ENCODE results near the gene MS4A14. TPM values are rescaled to one million over a fixed set of nuclear protein-coding genes. Genes with fewer than 3 reads are reported as not detected.

MS4A14 gene
- total RNA-seq, 2 experiments from 2014 or later = not detected

DNA sequence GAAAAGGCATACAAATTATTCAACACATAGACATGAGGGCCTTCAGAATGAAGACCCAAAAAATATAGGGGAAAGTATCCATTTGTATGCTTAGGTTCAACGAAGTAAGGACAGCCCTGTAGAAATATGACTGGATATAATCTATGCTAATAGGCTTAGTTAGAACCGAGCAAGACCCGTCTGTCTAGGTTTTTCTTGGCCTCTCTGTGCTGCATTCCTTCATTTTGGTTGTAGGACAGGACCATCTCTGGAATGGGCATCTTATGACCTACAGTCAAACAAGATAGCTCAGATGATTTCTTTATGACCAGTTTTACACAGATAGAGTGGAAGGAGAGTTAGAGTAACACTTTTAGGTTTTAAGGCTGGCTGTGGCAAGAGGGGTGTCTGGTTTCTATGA lies 23.5 kb upstream of the MS4A14 start:
- intact Hi-C loops (cut with DNase I, micrococcal nuclease) = no loop called here
- no peaks in the 10 kb centered on the region for H3K36me3 Mint-ChIP-seq (ENCODE audit: low read depth)
- peaks cover 19% of the 10 kb centered on the region for H3K27me3 Mint-ChIP-seq
- no peaks in the 10 kb centered on the region for H3K9me3 Mint-ChIP-seq
- no peaks in the 10 kb centered on the region for H3K4me1 Mint-ChIP-seq (ENCODE audit: low read depth)
- H3K4me1 ChIP-seq (ENCODE audit: insufficient read depth, low read length) = peaks cover 2% of the 10 kb centered on the region
- POLR2A ChIA-PET = no interaction called here
- no peaks in the 10 kb centered on the region for H3K9me3 ChIP-seq (ENCODE audit: control insufficient read depth in 1 of 2, insufficient read depth in 1 of 2, low read length in 2 of 2)
- no peaks in the 10 kb centered on the region for H3K36me3 ChIP-seq (ENCODE audit: insufficient read depth, low read length)
- no peak overlapping the region for H3K4me3 Mint-ChIP-seq
- peaks cover 0 to 9% of the 10 kb centered on the region in 2 experiments for H3K27me3 ChIP-seq (ENCODE audit: control insufficient read depth in 1 of 2, insufficient read depth in 2 of 2, low read length in 2 of 2)
- CTCF ChIA-PET = interaction anchor here (0.8 kb wide), 1 partner anchor 10 kb away, joined by 3 read pairs; no protein-coding TSS in a partner anchor
- DNase-seq = no peak
- no peak overlapping the region for H3K4me3 ChIP-seq (ENCODE audit: low read length)
- ATAC-seq (ENCODE audit: poor library complexity) = no peak
- H3K27ac ChIP-seq (ENCODE audit: low read depth in 1 of 2, low read length in 2 of 2) = no peak overlapping the region
- TF ChIP-seq, protein P1, sequence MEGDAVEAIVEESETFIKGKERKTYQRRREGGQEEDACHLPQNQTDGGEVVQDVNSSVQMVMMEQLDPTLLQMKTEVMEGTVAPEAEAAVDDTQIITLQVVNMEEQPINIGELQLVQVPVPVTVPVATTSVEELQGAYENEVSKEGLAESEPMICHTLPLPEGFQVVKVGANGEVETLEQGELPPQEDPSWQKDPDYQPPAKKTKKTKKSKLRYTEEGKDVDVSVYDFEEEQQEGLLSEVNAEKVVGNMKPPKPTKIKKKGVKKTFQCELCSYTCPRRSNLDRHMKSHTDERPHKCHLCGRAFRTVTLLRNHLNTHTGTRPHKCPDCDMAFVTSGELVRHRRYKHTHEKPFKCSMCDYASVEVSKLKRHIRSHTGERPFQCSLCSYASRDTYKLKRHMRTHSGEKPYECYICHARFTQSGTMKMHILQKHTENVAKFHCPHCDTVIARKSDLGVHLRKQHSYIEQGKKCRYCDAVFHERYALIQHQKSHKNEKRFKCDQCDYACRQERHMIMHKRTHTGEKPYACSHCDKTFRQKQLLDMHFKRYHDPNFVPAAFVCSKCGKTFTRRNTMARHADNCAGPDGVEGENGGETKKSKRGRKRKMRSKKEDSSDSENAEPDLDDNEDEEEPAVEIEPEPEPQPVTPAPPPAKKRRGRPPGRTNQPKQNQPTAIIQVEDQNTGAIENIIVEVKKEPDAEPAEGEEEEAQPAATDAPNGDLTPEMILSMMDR (IDR thresholded peaks at IDR 0.05) = no peak
- H3K27ac Mint-ChIP-seq = no peak overlapping the region

DNA sequence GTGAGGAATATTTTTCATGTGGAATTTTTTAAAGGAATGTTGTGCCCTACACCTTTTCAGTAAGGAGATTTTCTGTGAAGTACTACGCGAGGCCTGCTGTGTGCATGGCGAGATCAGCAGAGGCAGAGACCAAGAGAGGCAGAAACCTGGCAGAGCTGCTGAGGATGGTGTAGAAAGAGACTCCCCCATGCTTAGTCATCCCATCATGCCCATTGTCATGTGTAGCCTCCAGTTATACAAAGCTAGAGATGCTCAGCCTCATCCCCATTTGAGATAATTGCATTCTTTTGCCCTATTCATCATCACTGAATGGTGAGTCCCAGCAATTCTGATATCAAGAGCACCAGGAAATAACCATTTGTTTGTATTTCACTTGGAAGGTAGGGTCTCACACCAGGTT lies 20.9 kb upstream of the MS4A14 start:
- H3K4me3 Mint-ChIP-seq = no peak overlapping the region
- TF ChIP-seq, protein P1 (IDR thresholded peaks at IDR 0.05) = no peak
- Histone ChIP-seq H3K4me3 (ENCODE audit: low read length) (no peak overlapping the region), H3K9me3 (ENCODE audit: control insufficient read depth in 1 of 2, insufficient read depth in 1 of 2, low read length in 2 of 2) (no peaks in the 10 kb centered on the region), H3K27ac (ENCODE audit: low read depth in 1 of 2, low read length in 2 of 2) (no peak overlapping the region), H3K4me1 (ENCODE audit: insufficient read depth, low read length) (peaks cover 3% of the 10 kb centered on the region), H3K36me3 (ENCODE audit: insufficient read depth, low read length) (no peaks in the 10 kb centered on the region), H3K27me3 (ENCODE audit: control insufficient read depth in 1 of 2, insufficient read depth in 2 of 2, low read length in 2 of 2) (peaks cover 0 to 6% of the 10 kb centered on the region in 2 experiments)
- ChIA-PET CTCF (no interaction called here), POLR2A (no interaction called here)
- no peak overlapping the region for H3K27ac Mint-ChIP-seq
- intact Hi-C loops (cut with DNase I, micrococcal nuclease) = no loop called here
- no peaks in the 10 kb centered on the region for H3K4me1 Mint-ChIP-seq (ENCODE audit: low read depth)
- H3K36me3 Mint-ChIP-seq (ENCODE audit: low read depth) = no peaks in the 10 kb centered on the region
- H3K27me3 Mint-ChIP-seq = peaks cover 19% of the 10 kb centered on the region
- ATAC-seq (ENCODE audit: poor library complexity) (no peak), DNase-seq (no peak)
- H3K9me3 Mint-ChIP-seq = no peaks in the 10 kb centered on the region

DNA sequence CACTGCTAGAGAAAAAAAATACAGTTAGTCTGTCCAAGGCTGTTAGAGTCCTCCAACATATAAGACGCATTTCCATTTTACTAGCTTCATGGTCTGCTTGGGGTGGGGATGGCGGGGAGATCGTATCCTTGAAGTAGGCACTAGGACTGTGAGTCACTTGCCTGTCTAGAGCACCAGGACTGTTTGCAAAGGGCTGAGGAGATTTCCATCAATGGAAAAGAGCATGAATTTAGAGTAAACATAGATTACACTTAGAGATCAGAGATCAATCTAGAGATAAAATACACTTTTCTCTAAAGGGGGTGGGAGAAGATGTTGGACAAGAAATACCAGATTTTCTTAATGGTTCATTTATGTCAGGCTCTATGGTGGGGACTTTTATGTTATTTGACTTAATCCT lies 19.7 kb upstream of the MS4A14 start:
- H3K27ac ChIP-seq (ENCODE audit: low read depth in 1 of 2, low read length in 2 of 2) = no peak overlapping the region

More for the DNA sequence above, 19.7 kb upstream of the MS4A14 start:
- peaks cover 6 to 7% of the 10 kb centered on the region in 2 experiments for H3K27me3 ChIP-seq (ENCODE audit: control insufficient read depth in 1 of 2, insufficient read depth in 2 of 2, low read length in 2 of 2)
- intact Hi-C loops (cut with DNase I, micrococcal nuclease) = no loop called here
- no peak overlapping the region for H3K27ac Mint-ChIP-seq
- POLR2A ChIA-PET = no interaction called here
- no peak overlapping the region for H3K4me3 ChIP-seq (ENCODE audit: low read length)
- DNase-seq (no peak), ATAC-seq (ENCODE audit: poor library complexity) (no peak)
- H3K4me3 Mint-ChIP-seq = no peak overlapping the region
- no peaks in the 10 kb centered on the region for H3K9me3 Mint-ChIP-seq
- no peaks in the 10 kb centered on the region for H3K36me3 Mint-ChIP-seq (ENCODE audit: low read depth)
- H3K4me1 ChIP-seq (ENCODE audit: insufficient read depth, low read length) = peaks cover 3% of the 10 kb centered on the region
- CTCF ChIA-PET = no interaction called here
- TF ChIP-seq, protein P1 (IDR thresholded peaks at IDR 0.05) = no peak
- H3K36me3 ChIP-seq (ENCODE audit: insufficient read depth, low read length) = no peaks in the 10 kb centered on the region
- H3K4me1 Mint-ChIP-seq (ENCODE audit: low read depth) = no peaks in the 10 kb centered on the region
- no peaks in the 10 kb centered on the region for H3K9me3 ChIP-seq (ENCODE audit: control insufficient read depth in 1 of 2, insufficient read depth in 1 of 2, low read length in 2 of 2)
- peaks cover 17% of the 10 kb centered on the region for H3K27me3 Mint-ChIP-seq
